Activated T-cell treated with anti-CD3 and anti-CD28 coated beads, Interleukin-2, amount 50 U/mL, for 4 hours (primary cell): ENCODE data around the gene TRIOBP. TPM values are rescaled to one million over a fixed set of nuclear protein-coding genes. Genes with fewer than 3 reads are reported as not detected.
"Not testable (repeated sequence)": the region's sequence is repeated elsewhere in the genome, so short reads cannot be mapped to it uniquely, and the experiment has no call there.

ENCODE experiments used
- ATAC-seq, 2 donors: fragments of 200-7000 bp; cut with Tn5 transposase; one replicate each; pipeline ENCODE4 v1.10.0; 2021
- DNase-seq: peaks from one replicate; pipeline ENCODE4 v3.0.0-alpha.2; 2020
- H3K27me3 Mint-ChIP-seq: one replicate; pipeline ENCODE4 v1.8.0; 2021; ENCODE audit warnings: low read depth, mixed read lengths
- H3K36me3 Mint-ChIP-seq: one replicate; pipeline ENCODE4 v1.8.0; 2022; ENCODE audit warnings: mixed read lengths; ENCODE audit not compliant: insufficient read depth
- H3K4me1 Mint-ChIP-seq: one replicate; pipeline ENCODE4 v1.8.0; 2021; ENCODE audit warnings: low read depth, mixed read lengths
- H3K4me3 Mint-ChIP-seq: one replicate; pipeline ENCODE4 v1.8.0; 2021; ENCODE audit warnings: mild to moderate bottlenecking, moderate library complexity, mixed read lengths
- H3K9me3 Mint-ChIP-seq: one replicate; pipeline ENCODE4 v1.8.0; 2021; ENCODE audit warnings: mixed read lengths
- total RNA-seq, 3 donors: library from RNA; stranded (reverse); gene quantifications; one replicate each; pipeline ENCODE4 v1.2.1, GENCODE V29; 2021

TRIOBP gene
- total RNA-seq: 10 to 100 TPM; 14.9 to 19.0 (median 17.2) TPM

GRCh38 chr22:37696657-37697537 is at the start of gene TRIOBP:
Gene TRIOBP (plus strand): TSS chr22:37697048. CDS start chr22:37701366, 4,318 bp downstream.
- DNase-seq (peak; percentile 77), ATAC-seq (peak; percentile 99 to 100)
- H3K9me3 Mint-ChIP-seq: no peaks in the 10 kb centered on the region
- H3K36me3 Mint-ChIP-seq: peaks cover 17% of the 10 kb centered on the region
- H3K4me3 Mint-ChIP-seq: no peak within 1 kb of the TSS
- no peaks in the 10 kb centered on the region for H3K27me3 Mint-ChIP-seq
- H3K4me1 Mint-ChIP-seq: peaks cover 18% of the 10 kb centered on the region

- Mint-ChIP-seq H3K4me3 (no peak overlapping the region), H3K9me3 (no peaks in the 10 kb centered on the region), H3K4me1 (peaks cover 18% of the 10 kb centered on the region), H3K27me3 (no peaks in the 10 kb centered on the region), H3K36me3 (peaks cover 23% of the 10 kb centered on the region)
- DNase-seq: no peak
- ATAC-seq: no peak
Observed at GRCh38 chr22:37647317-37647716, 49.5 kb upstream of the TRIOBP start.

GRCh38 chr22:37647928-37648327 is 48.9 kb upstream of the TRIOBP start:
- Mint-ChIP-seq H3K36me3 (peaks cover 23% of the 10 kb centered on the region), H3K4me3 (no peak overlapping the region)

GRCh38 chr22:37650463-37651136 is 46.2 kb upstream of the TRIOBP start:
- no peaks in the 10 kb centered on the region for H3K9me3 Mint-ChIP-seq
- DNase-seq (no peak), ATAC-seq (no peak)
- peaks cover 15% of the 10 kb centered on the region for H3K36me3 Mint-ChIP-seq
- H3K4me1 Mint-ChIP-seq: peaks cover 1% of the 10 kb centered on the region
- H3K27me3 Mint-ChIP-seq: no peaks in the 10 kb centered on the region
- no peak overlapping the region for H3K4me3 Mint-ChIP-seq

More at GRCh38 chr22:37647928-37648327, 48.9 kb upstream of the TRIOBP start:
- H3K4me1 Mint-ChIP-seq: peaks cover 12% of the 10 kb centered on the region
- no peaks in the 10 kb centered on the region for H3K9me3 Mint-ChIP-seq
- H3K27me3 Mint-ChIP-seq: no peaks in the 10 kb centered on the region
- ATAC-seq: no peak
- no peak for DNase-seq

GRCh38 chr22:37654563-37655251 is 42.1 kb upstream of the TRIOBP start:
- Mint-ChIP-seq H3K4me1 (peaks cover 14% of the 10 kb centered on the region), H3K36me3 (peaks cover 5% of the 10 kb centered on the region), H3K9me3 (no peaks in the 10 kb centered on the region), H3K27me3 (no peaks in the 10 kb centered on the region), H3K4me3 (no peak overlapping the region)
- ATAC-seq (no peak), DNase-seq (no peak)

GRCh38 chr22:37655252-37655563 is 41.6 kb upstream of the TRIOBP start:
- Mint-ChIP-seq H3K36me3 (peaks cover 4% of the 10 kb centered on the region), H3K4me3 (no peak overlapping the region), H3K4me1 (peaks cover 19% of the 10 kb centered on the region), H3K27me3 (no peaks in the 10 kb centered on the region), H3K9me3 (no peaks in the 10 kb centered on the region)
- ATAC-seq (no peak), DNase-seq (no peak)

GRCh38 chr22:37656583-37656982 is 40.3 kb upstream of the TRIOBP start:
- peaks cover 29% of the 10 kb centered on the region for H3K4me1 Mint-ChIP-seq
- DNase-seq, ATAC-seq, H3K4me3 Mint-ChIP-seq, H3K27me3 Mint-ChIP-seq, H3K36me3 Mint-ChIP-seq, H3K9me3 Mint-ChIP-seq: not testable (repeated sequence)

- ATAC-seq: no peak
- no peaks in the 10 kb centered on the region for H3K27me3 Mint-ChIP-seq
- peak overlapping the region; percentile 87 for H3K4me3 Mint-ChIP-seq
- H3K9me3 Mint-ChIP-seq: no peaks in the 10 kb centered on the region
- no peak for DNase-seq
- no peaks in the 10 kb centered on the region for H3K36me3 Mint-ChIP-seq
- peaks cover 34% of the 10 kb centered on the region for H3K4me1 Mint-ChIP-seq
Observed at GRCh38 chr22:37657590-37658132, 39.2 kb upstream of the TRIOBP start.

GRCh38 chr22:37658133-37659065 is 38.4 kb upstream of the TRIOBP start, which contains the start of gene PDXP:
Gene PDXP (plus strand): TSS chr22:37658723. CDS start chr22:37658783, 60 bp downstream.
- DNase-seq (peak; percentile 98), ATAC-seq (peak; percentile 96 to 97)
- H3K4me1 Mint-ChIP-seq: peaks cover 34% of the 10 kb centered on the region
- no peaks in the 10 kb centered on the region for H3K27me3 Mint-ChIP-seq
- peak within 1 kb of the TSS; percentile 87 for H3K4me3 Mint-ChIP-seq
- H3K36me3 Mint-ChIP-seq: no peaks in the 10 kb centered on the region
- H3K9me3 Mint-ChIP-seq: no peaks in the 10 kb centered on the region

GRCh38 chr22:37659066-37659896 is 37.6 kb upstream of the TRIOBP start:
- Mint-ChIP-seq H3K27me3 (no peaks in the 10 kb centered on the region), H3K36me3 (no peaks in the 10 kb centered on the region), H3K4me1 (peaks cover 34% of the 10 kb centered on the region), H3K4me3 (peak overlapping the region; percentile 84), H3K9me3 (no peaks in the 10 kb centered on the region)
- DNase-seq: no peak
- ATAC-seq: peak; percentile 16 to 19

- Mint-ChIP-seq H3K9me3 (no peaks in the 10 kb centered on the region), H3K4me3 (peak overlapping the region; percentile 84), H3K36me3 (no peaks in the 10 kb centered on the region), H3K4me1 (peaks cover 34% of the 10 kb centered on the region), H3K27me3 (no peaks in the 10 kb centered on the region)
- ATAC-seq (no peak), DNase-seq (no peak)
Observed at GRCh38 chr22:37659897-37660708, 36.7 kb upstream of the TRIOBP start.

GRCh38 chr22:37660709-37661045 is 36.2 kb upstream of the TRIOBP start:
- H3K4me3 Mint-ChIP-seq: peak overlapping the region; percentile 84

More at GRCh38 chr22:37660709-37661045, 36.2 kb upstream of the TRIOBP start:
- Mint-ChIP-seq H3K4me1 (peaks cover 34% of the 10 kb centered on the region), H3K9me3 (no peaks in the 10 kb centered on the region), H3K36me3 (no peaks in the 10 kb centered on the region), H3K27me3 (no peaks in the 10 kb centered on the region)
- ATAC-seq (no peak), DNase-seq (no peak)
